Liver (tissue), 9 donors: ENCODE data around the gene BIRC6. TPM values are rescaled to one million over a fixed set of nuclear protein-coding genes. Genes with fewer than 3 reads are reported as not detected.

Source experiments
- DNase-seq: peaks from one replicate; pipeline ENCODE4 v3.0.0-alpha.2; 2017; ENCODE audit warnings: low spot score
- H3K27ac ChIP-seq, 2 donors: one replicate each; pipeline ENCODE4 v1.7.0; 2013; ENCODE audit warnings: inconsistent platforms in 2 of 2, low read length in 2 of 2, control low read depth in 1 of 2, low read depth in 1 of 2, mild to moderate bottlenecking in 1 of 2
- H3K27me3 ChIP-seq, 4 donors: one replicate each; pipeline versions ENCODE4 v1.6.1 to v1.7.0; 2013; ENCODE audit warnings: low read length in 3 of 4, inconsistent platforms in 1 of 4, mild to moderate bottlenecking in 1 of 4, moderate library complexity in 1 of 4; ENCODE audit not compliant: control insufficient read depth in 4 of 4, insufficient read depth in 4 of 4
- H3K36me3 ChIP-seq, 4 donors: one replicate each; pipeline versions ENCODE4 v1.6.1 to v1.7.0; 2013; ENCODE audit warnings: low read length in 3 of 4, mild to moderate bottlenecking in 3 of 4, low read depth in 1 of 4, moderate library complexity in 1 of 4; ENCODE audit not compliant: control insufficient read depth in 4 of 4, insufficient read depth in 3 of 4
- H3K4me1 ChIP-seq, 4 donors: one replicate each; pipeline versions ENCODE4 v1.6.1 to v1.7.0; 2013; ENCODE audit warnings: low read length in 3 of 4, mild to moderate bottlenecking in 3 of 4, moderate library complexity in 1 of 4; ENCODE audit not compliant: control insufficient read depth in 4 of 4, insufficient read depth in 4 of 4
- H3K4me3 ChIP-seq, 3 donors: one replicate each; pipeline versions ENCODE4 v1.6.1 to v1.7.0; 2013; ENCODE audit warnings: low read length in 3 of 3, control low read depth in 1 of 3, low read depth in 1 of 3, mild to moderate bottlenecking in 1 of 3
- H3K9ac ChIP-seq, 2 donors: one replicate each; pipeline ENCODE4 v1.7.0; 2013; ENCODE audit warnings: low read length in 2 of 2, mild to moderate bottlenecking in 2 of 2, moderate library complexity in 2 of 2, control low read depth in 1 of 2, low read depth in 1 of 2
- H3K9me3 ChIP-seq, 4 donors: one replicate each; pipeline versions ENCODE4 v1.6.1 to v1.7.0; 2013; ENCODE audit warnings: low read length in 3 of 4; ENCODE audit not compliant: control insufficient read depth in 4 of 4
- ATF3 ChIP-seq: IDR thresholded peaks from 2 replicates; pipeline ENCODE4 v1.6.1; 2016; ENCODE audit warnings: antibody characterized with exemption
- CTCF ChIP-seq: fragments of 150-350 bp; IDR thresholded peaks from 2 replicates; pipeline ENCODE4 v1.5.1; 2017; ENCODE audit warnings: improper control_type of control experiment, low read depth, low read length; ENCODE audit not compliant: missing input control
- EGR1 ChIP-seq, 2 donors: IDR thresholded peaks; 2 replicates each; pipeline ENCODE4 v1.6.1; 2016 to 2018; ENCODE audit warnings: antibody characterized with exemption in 2 of 2, low read depth in 2 of 2
- FOXA1 ChIP-seq: IDR thresholded peaks from 2 replicates; pipeline ENCODE4 v1.6.1; 2016; ENCODE audit warnings: antibody characterized with exemption
- FOXA2 ChIP-seq: IDR thresholded peaks from 2 replicates; pipeline ENCODE4 v1.6.1; 2016; ENCODE audit warnings: antibody characterized with exemption
- GABPA ChIP-seq, 2 donors: IDR thresholded peaks in 1 of 2; conservative IDR thresholded peaks in 1 of 2; 2 replicates each; pipeline ENCODE4 v1.6.1; 2016; ENCODE audit warnings: antibody characterized with exemption in 2 of 2, mild to moderate bottlenecking in 1 of 2, moderate library complexity in 1 of 2
- HNF4A ChIP-seq, 2 donors: conservative IDR thresholded peaks; 2 replicates each; pipeline ENCODE4 v1.6.1; 2016; ENCODE audit warnings: antibody characterized with exemption in 2 of 2, mild to moderate bottlenecking in 2 of 2
- HNF4G ChIP-seq: IDR thresholded peaks from 2 replicates; pipeline ENCODE4 v1.6.1; 2016; ENCODE audit warnings: antibody characterized with exemption
- JUND ChIP-seq, 2 donors: IDR thresholded peaks; 2 replicates each; pipeline ENCODE4 v1.6.1; 2016; ENCODE audit warnings: antibody characterized with exemption in 2 of 2
- MAX ChIP-seq: IDR thresholded peaks from 2 replicates; pipeline ENCODE4 v1.6.1; 2016; ENCODE audit warnings: antibody characterized with exemption
- NR2F2 ChIP-seq: IDR thresholded peaks from 2 replicates; pipeline ENCODE4 v1.6.1; 2016; ENCODE audit warnings: antibody characterized with exemption
- RAD21 ChIP-seq, 2 donors: IDR thresholded peaks; 2 replicates each; pipeline ENCODE4 v1.6.1; 2016; ENCODE audit warnings: antibody characterized with exemption in 2 of 2, mild to moderate bottlenecking in 2 of 2
- REST ChIP-seq: IDR thresholded peaks from 2 replicates; pipeline ENCODE4 v1.6.1; 2016; ENCODE audit warnings: antibody characterized with exemption, mild to moderate bottlenecking
- RXRA ChIP-seq, 2 donors: IDR thresholded peaks; 2 replicates each; pipeline ENCODE4 v1.6.1; 2017 to 2018; ENCODE audit warnings: antibody characterized with exemption in 2 of 2, mild to moderate bottlenecking in 1 of 2
- SP1 ChIP-seq: IDR thresholded peaks from 2 replicates; pipeline ENCODE4 v1.6.1; 2018; ENCODE audit warnings: antibody characterized with exemption, mild to moderate bottlenecking
- TAF1 ChIP-seq: conservative IDR thresholded peaks from 2 replicates; pipeline ENCODE4 v1.6.1; 2016; ENCODE audit warnings: antibody characterized with exemption, mild to moderate bottlenecking
- YY1 ChIP-seq: IDR thresholded peaks from 2 replicates; pipeline ENCODE4 v1.6.1; 2016; ENCODE audit warnings: antibody characterized with exemption, mild to moderate bottlenecking
- ZBTB33 ChIP-seq: IDR thresholded peaks from 2 replicates; pipeline ENCODE4 v1.6.1; 2016; ENCODE audit warnings: antibody characterized with exemption
- WGBS: extraction: QIAGEN DNeasy Blood & Tissue Kit; methylation state at CpG from one replicate; pipeline ENCODE4 v1.1.7; 2013; 5-methylcytosine and 5-hydroxymethylcytosine counted together
- polyA plus RNA-seq, 2 donors: library from polyadenylated mRNA; stranded (reverse) in 1 of 2; unstranded in 1 of 2; fragments of 200-250 nt in 1 of 2; fragments of >200 nt in 1 of 2; fragmentation: Nextera tagmentation in 1 of 2; extraction: Ambion mirVana in 1 of 2; gene quantifications; one replicate each; pipeline versions ENCODE4 v1.2.1 to v1.2.3, GENCODE V29; 2013 to 2015
- total RNA-seq, 2 donors: library from RNA; depleted of rRNA; stranded (reverse); fragments of >200 nt; gene quantifications; one replicate each; pipeline ENCODE4 v1.2.3, GENCODE V29; 2014
- donor health status: healthy.
- donor health status: healthy.
- donor health status: healthy.
- donor health status: healthy.
- donor health status: healthy.

Gene BIRC6
- total and polyA plus RNA-seq, 4 donors = 11.1 to 171 (median 45.2) TPM

- peaks cover 0 to 3% (median 2%) of the 10 kb centered on the region in 4 donors for H3K4me1 ChIP-seq
- no peak overlapping the region for H3K27ac ChIP-seq
- no peak overlapping the region for H3K4me3 ChIP-seq
- DNase-seq = no peak
- TF ChIP-seq FOXA1 (no peak), TAF1 (no peak), SP1 (no peak), RXRA (IDR thresholded peaks at IDR 0.05) (no peak), YY1 (no peak), NR2F2 (no peak), HNF4G (no peak), REST (no peak)
- peaks cover 7 to 18% (median 14%) of the 10 kb centered on the region in 4 donors for H3K36me3 ChIP-seq
- 83% methylated on average over 1 of the region's 1 CpG for WGBS
- no peak overlapping the region for H3K9ac ChIP-seq
- H3K27me3 ChIP-seq = no peaks in the 10 kb centered on the region
- no peaks in the 10 kb centered on the region for H3K9me3 ChIP-seq
Observed at GRCh38 chr2:32416519-32416918, 59.7 kb downstream of the BIRC6 start.

- Histone ChIP-seq H3K27ac (no peak overlapping the region), H3K4me1 (peaks cover 0 to 3% (median 2%) of the 10 kb centered on the region in 4 donors), H3K9me3 (no peaks in the 10 kb centered on the region), H3K27me3 (no peaks in the 10 kb centered on the region), H3K4me3 (no peak overlapping the region), H3K36me3 (peaks cover 7 to 18% (median 13%) of the 10 kb centered on the region in 4 donors), H3K9ac (no peak overlapping the region)
- 98% methylated on average over 10 of the region's 10 CpGs for WGBS
- TF ChIP-seq ATF3 (no peak), YY1 (no peak), EGR1 (IDR thresholded peaks at IDR 0.05; ENCODE audit: low read depth in 2 of 2) (no peak), JUND (IDR thresholded peaks at IDR 0.05) (no peak), SP1 (no peak), NR2F2 (no peak), GABPA (IDR thresholded peaks at IDR 0.05 in 1 of 2, conservative IDR thresholded peaks at IDR 0.05 in 1 of 2) (no peak), CTCF (no peak), HNF4G (no peak), REST (no peak), TAF1 (no peak), FOXA2 (no peak), ZBTB33 (no peak), MAX (no peak), RAD21 (IDR thresholded peaks at IDR 0.05) (no peak), FOXA1 (no peak), HNF4A (conservative IDR thresholded peaks at IDR 0.05) (no peak)
- no peak for DNase-seq
Observed at GRCh38 chr2:32417659-32418058, 60.8 kb downstream of the BIRC6 start.
